HUES48 (cell line): ENCODE measurements around the gene CHRM2.

ENCODE experiments used
- H3K27ac ChIP-seq: one replicate; pipeline ENCODE4 v1.7.0; 2013; ENCODE audit warnings: low read depth, low read length, inconsistent platforms
- H3K27me3 ChIP-seq: 2 replicates; pipeline ENCODE4 v1.6.1; 2013; ENCODE audit warnings: mild to moderate bottlenecking, low read length; ENCODE audit not compliant: control insufficient read depth, insufficient read depth
- H3K36me3 ChIP-seq: 2 replicates; pipeline ENCODE4 v1.6.1; 2013; ENCODE audit warnings: low read length; ENCODE audit not compliant: control insufficient read depth, insufficient read depth
- H3K4me1 ChIP-seq: 2 replicates; pipeline ENCODE4 v1.6.1; 2013; ENCODE audit warnings: mild to moderate bottlenecking, low read length; ENCODE audit not compliant: control insufficient read depth, insufficient read depth
- H3K4me3 ChIP-seq: 2 replicates; pipeline ENCODE4 v1.5.1; 2013; ENCODE audit warnings: mild to moderate bottlenecking, low read depth, low read length
- H3K9ac ChIP-seq: 2 replicates; pipeline ENCODE4 v1.6.1; 2013; ENCODE audit warnings: mild to moderate bottlenecking, low read depth, low read length, moderate library complexity
- H3K9me3 ChIP-seq: 2 replicates; pipeline ENCODE4 v1.6.1; 2013; ENCODE audit warnings: low read length; ENCODE audit not compliant: control insufficient read depth, insufficient read depth

Gene CHRM2

DNA sequence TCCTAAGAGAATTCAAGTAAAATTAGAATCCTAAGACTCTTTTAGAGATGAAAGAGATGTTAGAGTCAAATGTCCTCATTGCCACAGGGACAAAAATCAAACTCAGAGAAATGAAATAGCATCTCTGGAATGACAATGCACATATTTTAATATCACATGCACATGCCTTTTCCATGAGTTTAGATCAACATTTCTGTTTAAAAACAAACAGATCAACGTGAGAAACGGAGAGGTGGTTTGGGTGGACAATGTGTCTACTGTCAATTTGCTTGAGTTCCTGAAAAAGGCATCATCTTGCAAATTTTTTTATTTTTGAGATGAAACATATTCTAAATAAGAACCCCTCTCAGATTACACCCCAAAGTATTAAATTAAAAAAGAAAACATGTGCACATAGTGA lies 130.0 kb downstream of the CHRM2 start:
- Histone ChIP-seq H3K27me3 (no peaks in the 10 kb centered on the region), H3K4me1 (peaks cover 8% of the 10 kb centered on the region), H3K4me3 (no peak overlapping the region), H3K9me3 (no peaks in the 10 kb centered on the region), H3K36me3 (no peaks in the 10 kb centered on the region), H3K27ac (no peak overlapping the region), H3K9ac (no peak overlapping the region)

DNA sequence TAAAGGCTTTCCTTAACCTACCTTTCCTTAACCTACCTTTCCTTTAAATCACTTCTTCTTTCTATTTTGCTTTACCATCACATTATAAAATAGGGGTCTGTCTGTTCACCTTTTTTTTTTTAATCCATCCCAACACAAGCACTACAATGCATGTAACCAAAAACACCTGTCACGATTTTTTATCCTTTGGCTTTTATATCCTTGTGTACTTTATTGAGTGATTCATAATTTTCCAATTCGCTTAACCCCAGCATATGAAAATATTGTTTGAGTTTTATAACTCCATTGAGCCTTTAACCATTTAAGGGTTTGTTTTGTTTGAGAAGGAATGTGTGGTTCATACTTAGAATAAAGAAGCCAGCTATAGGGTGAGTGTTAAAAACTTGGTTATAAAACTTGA lies 132.2 kb downstream of the CHRM2 start:
- H3K27ac ChIP-seq = no peak overlapping the region
- no peak overlapping the region for H3K9ac ChIP-seq

DNA sequence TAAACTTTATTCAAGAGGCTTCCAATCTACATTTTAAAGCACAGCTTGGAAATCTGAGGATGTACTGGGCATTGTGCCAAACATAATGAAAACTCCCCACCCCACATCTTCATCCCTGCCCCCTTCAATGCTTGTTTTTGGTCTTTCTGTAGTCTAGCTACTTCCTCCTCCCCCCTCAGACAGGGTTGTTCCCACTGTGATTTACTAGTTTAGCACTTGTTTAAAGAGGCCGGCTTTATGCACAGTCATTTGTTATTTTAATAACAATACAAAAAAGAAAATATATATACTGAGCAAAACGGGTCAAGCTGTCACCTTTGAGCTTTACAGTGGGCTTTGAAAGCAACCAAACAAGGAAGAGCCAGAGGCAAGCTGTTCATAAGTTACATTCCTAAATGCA lies 132.6 kb downstream of the CHRM2 start:
- Histone ChIP-seq H3K9ac (no peak overlapping the region), H3K4me1 (peaks cover 8% of the 10 kb centered on the region), H3K27ac (no peak overlapping the region), H3K36me3 (no peaks in the 10 kb centered on the region), H3K4me3 (no peak overlapping the region), H3K27me3 (no peaks in the 10 kb centered on the region), H3K9me3 (no peaks in the 10 kb centered on the region)

More for the DNA sequence above, 132.2 kb downstream of the CHRM2 start:
- Histone ChIP-seq H3K36me3 (no peaks in the 10 kb centered on the region), H3K4me1 (peaks cover 8% of the 10 kb centered on the region), H3K27me3 (no peaks in the 10 kb centered on the region), H3K9me3 (no peaks in the 10 kb centered on the region), H3K4me3 (no peak overlapping the region)

DNA sequence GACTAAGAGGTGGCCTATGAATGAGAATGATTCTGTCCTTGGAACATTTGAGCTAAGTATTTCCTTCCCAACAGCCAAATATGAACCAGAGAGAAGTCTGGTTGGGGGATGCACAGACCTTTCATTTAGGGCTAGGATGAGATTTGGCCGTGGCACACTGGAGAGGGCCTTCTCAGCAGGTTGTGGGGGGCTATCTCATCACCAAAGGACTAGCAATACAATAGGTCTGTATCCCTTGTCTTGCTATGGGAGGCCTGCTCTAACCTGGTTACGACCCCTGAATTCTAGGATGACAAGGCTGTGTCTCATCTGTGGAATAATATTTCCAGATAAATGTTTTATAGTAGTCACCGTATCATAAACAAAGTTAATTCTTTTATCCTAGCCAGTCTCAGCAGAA lies 133.0 kb downstream of the CHRM2 start:
- H3K27ac ChIP-seq = no peak overlapping the region

DNA sequence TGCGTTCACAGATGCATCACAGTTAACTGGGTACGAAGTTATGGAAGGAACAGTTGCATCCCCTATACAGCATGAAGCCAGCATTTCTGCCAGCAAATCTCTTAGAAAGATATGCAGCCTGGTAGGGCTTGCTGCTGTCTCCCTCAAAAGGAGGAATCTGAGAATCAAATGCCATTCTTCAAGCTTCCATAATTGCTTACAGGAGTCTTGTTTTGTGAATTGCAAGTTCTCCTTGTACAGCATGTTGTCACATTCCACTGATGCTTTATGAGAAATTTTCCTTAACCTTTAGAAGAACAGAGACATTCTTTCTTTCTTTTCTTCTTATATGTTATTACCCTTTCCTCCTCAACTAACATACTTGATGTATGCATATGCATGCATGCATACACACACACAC lies 134.6 kb downstream of the CHRM2 start:
- H3K4me3 ChIP-seq = no peak overlapping the region
- no peaks in the 10 kb centered on the region for H3K27me3 ChIP-seq
- peaks cover 8% of the 10 kb centered on the region for H3K4me1 ChIP-seq
- no peaks in the 10 kb centered on the region for H3K9me3 ChIP-seq
- no peak overlapping the region for H3K27ac ChIP-seq
- no peaks in the 10 kb centered on the region for H3K36me3 ChIP-seq
- H3K9ac ChIP-seq = no peak overlapping the region

More for the DNA sequence above, 133.0 kb downstream of the CHRM2 start:
- Histone ChIP-seq H3K4me3 (no peak overlapping the region), H3K9ac (no peak overlapping the region), H3K9me3 (no peaks in the 10 kb centered on the region), H3K4me1 (peaks cover 8% of the 10 kb centered on the region), H3K27me3 (no peaks in the 10 kb centered on the region), H3K36me3 (no peaks in the 10 kb centered on the region)

DNA sequence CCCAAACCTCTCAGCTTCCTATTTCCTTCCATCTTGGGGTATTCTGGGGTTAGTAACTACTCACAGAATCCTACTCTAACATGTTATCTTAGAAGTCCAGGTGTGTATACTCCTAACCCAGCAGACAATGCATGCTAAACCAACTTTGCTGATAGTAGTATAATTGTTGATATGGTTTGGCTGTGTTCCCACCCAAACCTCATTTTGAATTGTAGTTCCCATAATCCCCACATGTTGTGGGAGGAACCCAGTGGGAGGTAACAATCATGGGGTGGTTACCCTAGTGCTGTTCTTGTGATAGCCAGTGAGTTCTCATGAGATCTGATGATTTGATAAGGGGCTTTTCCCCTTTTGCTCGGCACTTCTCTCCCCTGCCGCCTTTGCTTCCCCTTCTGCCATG lies 135.1 kb downstream of the CHRM2 start:
- no peak overlapping the region for H3K4me3 ChIP-seq
- H3K27ac ChIP-seq = no peak overlapping the region
- no peak overlapping the region for H3K9ac ChIP-seq
- H3K36me3 ChIP-seq = no peaks in the 10 kb centered on the region
- no peaks in the 10 kb centered on the region for H3K27me3 ChIP-seq
- no peaks in the 10 kb centered on the region for H3K9me3 ChIP-seq
- peaks cover 8% of the 10 kb centered on the region for H3K4me1 ChIP-seq

DNA sequence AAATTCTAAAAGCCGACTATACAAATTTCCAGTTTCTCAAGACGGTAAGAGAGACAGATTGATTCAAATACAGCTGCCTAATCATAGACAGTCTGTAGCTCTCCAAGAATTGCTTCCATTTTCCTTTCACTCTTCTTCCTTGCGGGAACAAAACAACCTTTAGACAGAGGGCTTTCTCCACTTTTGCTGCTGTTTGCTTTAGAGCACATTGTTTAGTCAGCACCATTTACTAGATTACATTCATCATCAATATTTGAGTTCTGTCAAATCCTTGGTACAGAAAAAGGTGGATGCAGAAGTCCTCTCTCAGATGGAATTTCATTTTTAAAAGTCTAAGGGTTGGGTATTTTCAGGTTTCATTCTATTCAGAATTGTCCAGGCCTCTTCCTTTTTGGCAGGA lies 137.4 kb downstream of the CHRM2 start:
- Histone ChIP-seq H3K27me3 (no peaks in the 10 kb centered on the region), H3K36me3 (no peaks in the 10 kb centered on the region), H3K9ac (no peak overlapping the region), H3K4me3 (no peak overlapping the region), H3K9me3 (no peaks in the 10 kb centered on the region), H3K27ac (no peak overlapping the region), H3K4me1 (peaks cover 8% of the 10 kb centered on the region)

DNA sequence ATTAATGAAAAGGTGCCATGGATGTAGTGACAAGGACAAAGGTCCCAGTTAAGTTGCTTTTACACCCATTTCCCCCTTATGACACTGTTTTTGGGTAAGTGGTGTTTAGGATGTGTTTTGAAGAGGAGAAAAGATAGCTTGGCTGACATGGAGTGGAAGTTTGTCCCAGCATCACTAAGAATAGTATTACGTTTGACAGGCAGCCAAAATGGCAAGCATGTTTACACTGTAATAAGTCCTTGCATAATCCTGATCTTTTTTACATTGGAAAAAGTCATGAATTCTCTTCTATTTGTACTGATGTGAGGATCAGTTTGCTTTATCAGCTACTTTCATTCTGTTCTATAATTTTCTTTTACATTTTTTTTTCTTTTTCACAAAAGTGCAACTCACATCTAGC lies 137.8 kb downstream of the CHRM2 start:
- H3K36me3 ChIP-seq = no peaks in the 10 kb centered on the region
- H3K9ac ChIP-seq = no peak overlapping the region
- H3K4me1 ChIP-seq = peaks cover 4% of the 10 kb centered on the region
- no peak overlapping the region for H3K4me3 ChIP-seq
- no peak overlapping the region for H3K27ac ChIP-seq
- no peaks in the 10 kb centered on the region for H3K27me3 ChIP-seq
- no peaks in the 10 kb centered on the region for H3K9me3 ChIP-seq

DNA sequence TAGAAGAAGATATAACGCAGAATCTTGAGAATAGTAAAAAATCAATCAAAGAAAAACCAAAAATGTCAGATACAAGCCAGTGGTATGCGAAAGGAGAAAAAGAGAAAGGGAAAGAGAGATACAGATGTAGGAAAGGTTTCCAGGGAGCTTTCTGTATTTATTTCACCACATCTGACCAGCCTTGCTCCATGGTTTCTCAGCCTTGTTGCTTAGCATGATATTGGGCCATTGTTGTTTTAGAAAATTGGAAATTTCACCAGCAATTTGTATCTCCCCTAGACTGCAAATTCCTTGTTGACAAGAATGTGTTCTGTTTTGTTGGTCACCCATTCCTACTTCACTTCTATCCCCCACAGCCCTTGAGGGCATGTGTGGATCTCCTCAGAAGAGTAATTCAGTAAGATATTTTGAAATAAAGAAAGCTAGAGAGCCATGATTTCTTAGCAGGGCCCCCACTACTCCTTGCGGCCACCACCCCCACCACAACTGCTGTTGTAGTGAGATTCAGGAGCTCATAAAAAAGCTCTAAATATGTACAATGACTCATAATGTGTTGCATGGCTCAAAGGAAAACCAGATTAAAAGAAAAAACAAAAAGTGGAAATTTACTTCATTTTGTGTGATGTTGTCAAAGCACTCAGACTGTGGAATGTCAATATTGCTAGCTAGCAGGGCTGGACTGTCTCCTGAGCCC lies 138.7 kb downstream of the CHRM2 start:
- Histone ChIP-seq H3K4me1 (no peaks in the 10 kb centered on the region), H3K27ac (no peak overlapping the region), H3K9ac (no peak overlapping the region), H3K4me3 (no peak overlapping the region), H3K36me3 (no peaks in the 10 kb centered on the region), H3K27me3 (no peaks in the 10 kb centered on the region), H3K9me3 (no peaks in the 10 kb centered on the region)

DNA sequence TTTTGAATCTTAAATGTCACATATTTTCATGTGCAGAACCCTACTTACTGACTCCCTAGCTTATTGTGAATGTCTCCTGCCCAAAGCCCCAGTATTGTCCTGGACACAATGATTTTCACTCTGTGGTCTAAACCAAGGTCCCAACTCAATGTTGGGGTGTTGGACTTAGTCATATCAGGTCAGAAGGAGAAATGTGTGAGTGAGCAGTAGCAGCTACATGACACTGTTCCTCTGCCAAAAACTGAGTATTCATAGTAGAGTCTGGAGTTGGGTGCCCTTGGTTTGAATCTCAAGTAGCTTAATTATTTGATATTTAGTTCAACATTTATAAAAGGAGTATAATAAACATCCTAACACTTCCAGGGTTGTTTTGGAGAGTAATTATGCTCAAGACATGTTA lies 141.0 kb downstream of the CHRM2 start:
- H3K4me3 ChIP-seq = no peak overlapping the region
- no peak overlapping the region for H3K27ac ChIP-seq

DNA sequence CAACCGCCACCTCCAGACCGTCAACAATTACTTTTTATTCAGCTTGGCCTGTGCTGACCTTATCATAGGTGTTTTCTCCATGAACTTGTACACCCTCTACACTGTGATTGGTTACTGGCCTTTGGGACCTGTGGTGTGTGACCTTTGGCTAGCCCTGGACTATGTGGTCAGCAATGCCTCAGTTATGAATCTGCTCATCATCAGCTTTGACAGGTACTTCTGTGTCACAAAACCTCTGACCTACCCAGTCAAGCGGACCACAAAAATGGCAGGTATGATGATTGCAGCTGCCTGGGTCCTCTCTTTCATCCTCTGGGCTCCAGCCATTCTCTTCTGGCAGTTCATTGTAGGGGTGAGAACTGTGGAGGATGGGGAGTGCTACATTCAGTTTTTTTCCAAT lies 146.6 kb downstream of the CHRM2 start:
- Histone ChIP-seq H3K27ac (no peak overlapping the region), H3K9me3 (no peaks in the 10 kb centered on the region), H3K36me3 (no peaks in the 10 kb centered on the region), H3K9ac (no peak overlapping the region), H3K4me1 (peaks cover 11% of the 10 kb centered on the region), H3K4me3 (no peak overlapping the region), H3K27me3 (no peaks in the 10 kb centered on the region)

More for the DNA sequence above, 141.0 kb downstream of the CHRM2 start:
- H3K27me3 ChIP-seq = no peaks in the 10 kb centered on the region
- no peak overlapping the region for H3K9ac ChIP-seq
- no peaks in the 10 kb centered on the region for H3K4me1 ChIP-seq
- H3K36me3 ChIP-seq = no peaks in the 10 kb centered on the region
- H3K9me3 ChIP-seq = no peaks in the 10 kb centered on the region
